Suppressor macrophage treated with lipopolysaccharide for 4 hours (primary cell): ENCODE measurements around the gene HS1BP3.

Experiments
- DNase-seq: peaks from one replicate; pipeline ENCODE4 v3.0.0-alpha.2; 2020

The HS1BP3 gene

DNA sequence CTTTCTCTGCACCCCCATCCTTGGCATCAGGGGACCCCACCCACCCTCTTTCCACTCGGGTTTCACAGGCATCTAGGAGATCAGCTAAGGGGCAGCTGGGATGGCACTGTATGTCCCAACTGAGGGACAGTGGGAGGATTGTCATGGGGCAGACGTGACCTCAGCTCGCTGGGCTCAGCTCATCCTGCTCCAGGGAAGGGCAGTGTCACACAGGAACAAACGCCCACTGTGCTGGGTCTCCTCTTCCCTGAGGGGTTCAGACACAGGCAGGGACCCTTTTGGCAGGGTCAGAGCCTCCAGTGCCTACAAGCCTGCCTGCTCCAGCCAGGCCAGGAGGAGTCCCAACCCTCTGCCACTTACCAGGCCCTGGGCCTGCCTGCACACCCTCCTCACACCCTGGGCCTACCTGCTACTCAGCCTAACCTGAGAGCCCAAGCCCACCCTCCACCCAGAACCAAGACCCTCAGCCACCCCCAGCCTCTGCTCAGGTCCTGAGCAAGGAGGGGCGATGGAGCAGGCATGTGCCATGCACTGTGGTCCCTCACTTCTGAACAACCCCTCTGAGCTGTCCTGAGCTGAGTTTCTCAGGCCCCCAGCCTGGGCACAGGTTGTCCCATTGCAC lies 68.2 kb downstream of the HS1BP3 start:
- peak; percentile 58 for DNase-seq

DNA sequence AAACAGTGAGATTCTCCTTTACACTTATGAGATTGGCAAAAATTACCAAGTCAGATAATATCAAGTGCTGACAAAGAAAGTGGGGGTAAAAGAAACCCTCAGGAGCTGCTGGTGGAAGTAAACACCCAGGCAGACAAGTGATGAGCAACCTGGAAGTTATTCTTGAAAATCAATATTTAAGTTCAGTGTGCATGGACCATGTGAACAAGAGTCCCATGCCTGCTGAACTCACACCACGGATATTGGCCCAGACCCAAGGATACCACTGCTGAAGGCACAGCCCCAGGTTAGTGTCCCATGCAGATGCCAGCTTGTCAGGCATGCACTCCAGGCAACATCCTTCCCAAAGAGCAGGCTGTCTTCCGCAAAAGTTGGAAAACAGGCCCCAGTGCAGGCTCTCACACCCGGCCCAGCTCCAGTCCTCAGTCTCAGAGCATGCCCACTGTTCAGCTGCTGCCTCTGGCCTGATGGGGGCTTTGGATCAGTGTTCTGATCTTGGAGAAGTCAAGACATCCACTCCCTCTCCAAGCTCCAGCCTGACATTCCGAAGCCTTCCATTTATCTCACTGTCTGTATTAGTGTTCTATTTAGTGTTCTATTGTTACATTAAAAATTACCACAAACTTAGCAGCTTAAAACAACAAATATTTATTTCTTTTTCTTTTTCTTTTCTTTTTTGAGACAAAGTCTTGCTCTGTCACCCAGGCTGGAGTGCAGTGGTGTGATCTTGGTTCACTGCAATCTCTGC lies 70.0 kb downstream of the HS1BP3 start:
- DNase-seq, result no peak

DNA sequence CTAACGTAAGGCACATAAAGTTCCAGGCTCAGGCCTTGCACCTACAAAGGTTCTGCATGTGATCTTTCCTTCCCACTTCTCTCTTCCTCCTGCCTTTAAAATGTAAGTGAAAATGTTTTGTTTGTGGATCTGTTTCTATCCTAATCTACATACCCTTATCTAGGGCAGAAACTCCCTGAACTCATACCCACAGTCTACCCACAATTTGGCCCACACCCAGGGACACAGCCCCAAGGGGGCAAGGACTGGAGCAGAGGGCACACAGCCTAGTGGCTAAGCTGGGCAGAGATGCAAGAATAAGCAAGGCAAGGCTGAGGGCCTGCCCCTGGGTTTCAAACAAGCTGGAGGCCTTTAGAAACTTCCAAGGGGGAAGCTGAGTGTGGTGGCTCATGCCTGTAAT lies 71.0 kb downstream of the HS1BP3 start:
- no peak for DNase-seq

DNA sequence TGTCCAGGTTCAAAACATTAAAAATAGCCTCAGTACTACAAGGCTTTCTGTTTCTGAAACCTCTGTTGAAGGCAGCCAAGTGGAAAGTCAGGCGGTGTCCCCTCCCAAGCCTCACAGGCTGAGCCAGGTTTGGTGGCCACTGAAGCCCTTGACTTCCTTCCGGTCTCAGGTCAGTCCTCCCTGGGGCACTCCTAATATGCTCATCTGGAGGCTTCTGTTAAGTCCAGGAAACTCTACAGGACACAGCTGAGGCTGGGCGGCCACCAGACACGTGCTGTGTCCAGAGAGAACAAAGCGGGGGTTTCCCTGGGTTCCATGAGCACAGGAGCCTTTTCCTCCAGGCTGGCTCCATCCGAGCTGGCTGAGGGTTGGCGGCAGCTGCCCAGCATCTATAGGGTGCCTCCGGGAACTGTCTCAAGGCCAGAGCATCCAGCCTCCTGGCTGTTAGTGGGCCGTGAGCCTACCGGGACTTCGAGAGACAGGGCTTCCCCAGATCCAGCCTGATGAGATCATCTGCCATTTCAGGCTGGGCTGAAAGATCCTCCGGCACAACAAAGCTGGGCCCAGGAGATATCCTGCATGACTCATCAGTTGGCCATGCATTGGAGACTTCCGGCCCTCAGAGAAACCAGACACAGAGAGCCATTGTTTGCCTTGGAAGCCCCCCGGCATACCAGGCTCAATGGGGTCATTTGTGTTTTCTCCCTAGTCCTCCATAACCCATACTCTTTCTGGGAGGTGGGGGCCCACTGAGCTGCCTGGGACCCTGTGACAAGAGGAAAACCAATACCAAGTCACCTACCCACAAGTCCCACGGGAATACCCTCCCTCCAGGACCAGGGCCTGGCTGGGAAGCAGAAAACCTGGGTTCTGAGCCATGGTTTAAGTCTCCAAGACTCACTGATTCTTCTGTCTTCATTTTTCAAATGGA lies 71.7 kb downstream of the HS1BP3 start:
- DNase-seq, result peak; percentile 74

DNA sequence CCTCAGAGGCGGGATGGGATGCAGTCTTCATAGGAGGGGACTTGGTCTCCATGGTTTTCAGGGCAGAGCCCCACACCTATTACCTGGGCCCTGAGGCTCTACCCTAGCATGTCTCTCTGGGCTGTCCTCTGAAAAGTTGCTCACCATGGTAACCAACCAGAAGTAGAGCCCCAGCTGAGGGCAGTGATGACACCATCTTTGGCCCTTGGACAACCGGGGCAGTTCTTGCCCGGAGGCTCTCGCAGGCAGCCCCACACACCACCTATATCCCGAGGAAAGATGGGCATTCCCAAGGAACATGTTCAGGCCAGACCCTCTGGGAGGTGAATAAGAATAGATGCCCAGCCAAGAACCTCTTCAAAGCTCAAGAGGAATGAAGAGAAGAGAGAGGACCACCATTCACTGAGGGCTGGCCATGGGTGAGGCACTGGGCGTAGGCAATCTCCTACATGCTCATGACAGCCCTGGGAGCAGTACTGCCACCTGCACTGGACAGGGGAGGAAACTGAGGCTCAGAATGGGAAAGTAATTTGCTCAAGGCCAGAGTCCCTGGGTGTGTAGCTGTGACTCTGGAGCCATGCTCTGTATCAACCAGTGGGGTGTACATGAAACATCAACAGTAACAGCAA lies 72.5 kb downstream of the HS1BP3 start:
- DNase-seq, result no peak

DNA sequence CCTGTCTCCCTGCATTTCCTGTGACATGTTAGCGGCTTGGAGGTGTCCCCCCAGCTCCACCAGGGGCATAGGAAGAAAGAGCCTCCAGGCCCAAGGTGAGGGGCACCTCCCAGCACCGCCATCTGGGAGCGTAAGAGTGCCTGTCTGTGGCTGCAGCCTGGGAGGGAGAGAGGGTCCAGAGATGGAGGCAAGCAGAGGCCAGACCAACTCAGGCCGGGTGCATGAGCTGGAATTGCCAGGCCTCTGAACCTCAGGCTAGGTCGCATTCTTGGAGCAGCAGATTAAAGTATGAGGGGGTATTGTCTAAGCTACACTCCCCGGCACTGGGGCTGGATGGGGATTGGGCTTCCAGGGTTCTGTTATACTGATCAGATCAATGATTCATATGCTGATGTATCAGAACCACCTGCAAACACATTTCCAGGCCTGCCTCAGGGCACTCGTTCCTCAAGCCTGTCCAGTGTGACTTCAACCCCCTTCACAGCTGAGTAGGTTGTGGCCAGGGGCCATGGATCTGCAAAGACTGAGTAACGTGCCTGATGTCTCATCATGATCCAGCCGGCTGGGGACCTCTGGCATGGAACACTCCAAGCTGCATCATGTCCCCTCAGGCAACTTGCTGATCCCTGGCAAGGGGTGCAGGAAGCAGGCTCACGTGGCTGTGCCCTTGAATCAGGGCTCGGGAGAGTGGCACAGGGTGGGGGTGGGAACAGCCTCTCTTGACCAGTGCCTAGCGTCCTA lies 73.2 kb downstream of the HS1BP3 start:
- no peak for DNase-seq

DNA sequence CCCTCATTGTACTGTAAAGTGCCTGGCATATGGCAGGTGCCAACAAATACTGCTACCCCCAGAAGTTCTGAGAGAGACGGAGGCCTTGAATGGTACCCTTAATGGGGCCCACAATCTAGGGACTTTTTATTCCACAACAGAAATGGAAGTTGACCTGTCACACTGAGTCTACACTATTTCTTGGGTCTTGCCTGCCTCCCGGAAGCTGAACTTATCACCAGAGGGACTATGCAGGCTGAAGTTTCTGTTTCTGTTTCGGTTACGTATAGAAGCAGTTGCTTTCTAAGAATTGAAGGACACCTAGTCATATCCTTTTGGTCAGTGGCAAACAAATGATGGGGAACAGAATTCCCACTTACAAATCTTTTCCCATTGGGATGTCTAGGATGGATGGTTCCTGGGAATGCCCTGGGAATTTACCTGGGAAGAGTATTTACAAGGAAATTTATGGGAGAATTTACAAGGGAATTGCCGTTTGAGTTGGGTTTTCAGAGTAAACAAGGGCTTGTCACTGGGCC lies 74.2 kb downstream of the HS1BP3 start:
- DNase-seq, result peak; percentile 81

DNA sequence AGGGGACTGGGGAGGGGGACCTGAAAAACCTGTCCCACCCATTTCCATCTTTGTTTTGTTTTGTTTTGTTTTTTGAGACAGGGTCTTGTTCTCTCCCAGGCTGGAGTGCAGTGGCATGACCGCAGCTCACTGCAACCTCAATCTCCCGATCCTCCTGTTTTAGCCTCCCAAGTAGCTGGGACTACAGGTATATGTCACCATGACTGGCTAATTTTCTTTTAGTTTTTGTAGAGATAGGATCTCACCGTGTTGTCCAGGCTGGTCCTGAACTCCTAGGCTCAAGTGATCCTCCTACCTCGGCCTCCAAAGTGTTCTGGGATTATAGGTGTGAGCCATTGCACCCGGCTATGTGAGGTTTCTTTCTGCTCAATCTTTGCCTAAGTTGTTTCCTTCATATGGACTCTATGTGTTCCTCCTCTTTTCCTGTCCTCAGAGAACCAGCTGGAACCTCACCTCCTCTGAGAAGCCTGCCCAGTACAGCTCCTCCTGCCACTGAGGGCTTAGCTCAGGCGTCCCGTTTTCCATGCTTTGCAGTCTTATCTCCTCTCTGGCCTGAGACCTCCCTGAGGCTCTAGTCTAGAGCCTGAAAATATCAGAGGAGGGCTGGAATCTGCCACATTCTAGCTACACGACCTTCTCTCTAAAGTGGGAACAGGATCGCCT lies 74.8 kb downstream of the HS1BP3 start:
- DNase-seq, result no peak

DNA sequence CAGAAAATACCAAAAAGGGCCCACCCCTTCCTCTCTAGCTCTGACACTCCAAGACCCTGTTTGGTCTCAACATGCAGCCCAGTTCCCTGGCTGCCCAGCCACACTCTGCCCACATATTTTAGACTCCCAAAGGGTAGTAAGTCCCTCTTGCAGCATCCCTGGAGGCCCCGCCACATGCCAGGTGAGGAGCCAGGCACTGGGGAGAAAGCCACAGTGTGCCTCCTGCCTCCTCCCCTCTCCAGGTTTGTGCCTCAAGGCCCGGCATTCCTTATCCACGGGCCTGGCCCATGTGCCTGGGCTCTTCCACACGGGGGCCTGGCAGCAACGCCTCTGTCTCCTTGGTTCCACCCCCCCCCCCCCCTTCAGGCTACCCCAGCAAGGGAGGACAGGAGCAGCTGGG lies 75.5 kb downstream of the HS1BP3 start:
- no peak for DNase-seq

DNA sequence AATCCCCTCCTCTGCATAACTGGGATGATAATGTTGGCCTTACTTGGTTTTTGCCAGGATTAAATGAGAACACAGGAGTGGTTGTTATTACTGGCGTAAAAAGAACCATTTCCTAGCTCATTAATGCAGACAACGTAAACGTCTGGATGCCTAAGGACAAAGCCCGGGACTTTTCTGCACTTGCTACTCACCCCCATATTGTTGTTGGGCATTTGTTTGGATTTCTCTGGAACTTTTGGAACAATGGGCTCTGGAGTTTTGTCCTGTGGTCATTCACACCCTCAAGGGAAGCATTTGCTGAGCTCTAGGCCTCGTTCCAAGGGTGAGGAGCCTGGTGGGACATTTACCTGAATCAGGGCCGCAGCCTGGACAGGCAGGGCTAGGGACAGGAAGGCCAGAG lies 76.0 kb downstream of the HS1BP3 start:
- DNase-seq, result no peak

DNA sequence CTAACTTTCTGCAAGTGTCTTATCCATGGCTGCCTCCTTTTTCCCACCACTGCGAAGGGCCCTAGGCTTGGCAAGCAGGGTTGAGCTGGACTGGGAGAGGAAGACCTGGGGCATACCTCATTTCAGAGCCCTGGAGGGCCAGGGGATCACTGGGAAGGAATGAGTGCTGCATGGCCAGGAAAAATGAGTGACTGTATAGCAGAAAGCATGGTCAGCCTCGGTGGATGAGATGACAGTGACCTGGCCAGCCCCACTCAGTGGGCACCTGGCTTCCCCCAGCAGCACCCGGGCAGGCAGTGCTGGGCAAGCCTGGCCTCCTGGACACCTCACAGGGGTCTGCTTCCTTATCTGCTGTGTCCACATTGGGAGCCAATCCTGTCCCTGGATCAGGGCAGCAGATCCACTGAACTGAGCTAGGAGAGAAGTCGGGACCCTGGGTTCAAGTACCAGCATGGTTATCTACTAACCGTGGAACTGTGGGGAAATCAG lies 76.4 kb downstream of the HS1BP3 start:
- DNase-seq, result no peak

DNA sequence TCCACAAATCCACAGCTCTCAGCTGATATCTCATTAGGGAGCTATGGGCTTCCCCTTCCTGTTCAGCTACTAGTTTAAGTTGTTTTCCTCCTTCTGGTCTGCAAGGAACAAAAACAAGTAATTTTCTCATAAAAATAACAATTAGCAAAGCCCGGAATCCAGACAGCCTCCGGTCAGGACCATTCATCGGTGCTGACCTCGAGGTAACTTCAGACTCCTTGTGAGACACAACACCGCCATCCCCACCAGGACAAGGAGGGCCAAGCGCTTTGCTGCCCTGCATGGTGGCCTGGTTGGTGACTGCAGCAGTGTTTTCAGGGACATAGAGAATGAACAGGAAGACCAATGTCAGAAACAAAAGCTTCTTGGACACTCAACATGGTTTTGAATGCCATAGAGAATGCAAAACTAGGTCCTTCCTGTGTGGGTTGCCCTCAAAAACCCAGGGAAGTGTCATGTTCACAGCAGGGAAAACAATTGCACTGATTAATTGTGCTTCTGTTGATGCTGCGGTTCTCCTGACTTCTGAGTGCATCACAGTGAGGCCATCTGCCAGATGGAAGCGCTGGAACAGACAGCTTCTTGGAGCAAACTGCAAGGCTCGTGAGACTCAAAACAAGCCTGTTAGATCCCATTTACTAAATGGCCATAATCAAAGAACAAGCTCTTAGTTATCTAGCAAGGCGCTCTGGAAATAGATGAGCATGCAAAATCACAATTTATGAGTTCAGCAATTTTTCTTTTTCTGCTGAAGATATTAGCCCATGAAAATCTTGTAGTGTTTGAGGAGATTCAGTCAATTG lies 77.1 kb downstream of the HS1BP3 start:
- DNase-seq, result no peak

DNA sequence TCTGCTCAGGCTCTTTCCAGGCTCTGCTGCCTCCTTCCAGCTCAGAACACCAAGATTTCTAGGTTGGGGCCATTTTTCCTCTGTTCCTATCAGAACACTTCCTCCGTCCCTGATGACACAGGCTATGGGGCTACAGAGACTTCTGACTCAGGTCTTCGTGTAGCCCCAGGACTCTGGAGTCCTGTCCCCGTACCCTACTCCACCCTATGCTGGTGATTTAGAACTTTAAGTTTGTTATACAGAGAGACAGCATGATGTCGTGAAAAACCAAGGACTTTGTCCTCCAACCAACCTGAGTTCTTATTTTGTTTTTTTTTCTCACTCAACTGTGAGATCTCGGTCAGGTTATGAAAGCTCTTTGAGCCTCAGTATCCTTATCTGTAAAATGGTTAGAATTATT lies 78.7 kb downstream of the HS1BP3 start:
- no peak for DNase-seq

DNA sequence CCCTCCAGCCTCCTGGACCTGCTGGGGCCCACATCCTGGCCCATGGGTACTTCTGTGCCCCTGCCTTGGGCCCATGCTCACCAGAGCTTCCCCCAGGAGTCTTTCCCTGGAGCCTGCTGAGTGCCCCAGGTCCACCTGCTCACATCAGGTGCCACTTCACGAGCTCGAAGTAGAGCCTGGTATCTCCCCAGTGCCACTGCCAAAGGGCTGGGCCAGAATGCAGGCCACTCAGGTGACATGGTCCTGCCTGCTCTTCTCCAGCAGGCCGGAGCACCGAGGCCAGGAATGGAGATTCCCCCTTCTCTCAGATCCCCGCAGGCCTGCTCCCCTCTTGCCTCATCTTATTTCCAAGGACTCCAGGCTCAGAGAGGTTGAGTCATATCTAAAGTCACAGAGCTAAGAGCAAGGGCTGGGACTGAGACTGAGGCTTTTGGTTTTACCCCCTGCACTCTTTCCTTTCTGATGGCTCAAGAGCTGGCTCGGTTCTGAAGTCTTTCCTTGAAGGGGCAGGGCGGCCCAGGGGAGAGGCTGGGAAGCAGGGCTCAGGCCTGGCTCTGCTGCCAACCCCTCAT lies 79.2 kb downstream of the HS1BP3 start:
- DNase-seq, result no peak

DNA sequence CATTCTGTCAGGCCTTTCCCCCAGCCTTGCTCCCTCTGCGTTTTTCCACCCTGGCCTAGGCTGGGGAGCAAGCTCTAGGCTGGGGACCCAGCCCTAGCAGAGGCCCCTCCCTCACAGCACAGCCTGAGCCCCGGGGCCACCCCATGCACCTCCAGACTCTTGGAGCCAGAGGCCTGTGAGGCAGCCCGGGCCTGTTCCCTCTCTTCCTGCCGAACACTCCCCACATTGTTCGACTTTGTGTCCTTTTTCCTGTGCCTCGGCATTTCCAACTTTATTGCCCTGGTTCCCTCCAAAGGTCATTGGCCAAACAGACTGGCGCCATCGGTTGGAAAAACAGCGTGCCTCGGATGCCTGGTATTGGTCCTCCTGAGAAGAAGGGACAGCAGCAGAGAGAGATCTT lies 79.7 kb downstream of the HS1BP3 start:
- DNase-seq, result no peak

DNA sequence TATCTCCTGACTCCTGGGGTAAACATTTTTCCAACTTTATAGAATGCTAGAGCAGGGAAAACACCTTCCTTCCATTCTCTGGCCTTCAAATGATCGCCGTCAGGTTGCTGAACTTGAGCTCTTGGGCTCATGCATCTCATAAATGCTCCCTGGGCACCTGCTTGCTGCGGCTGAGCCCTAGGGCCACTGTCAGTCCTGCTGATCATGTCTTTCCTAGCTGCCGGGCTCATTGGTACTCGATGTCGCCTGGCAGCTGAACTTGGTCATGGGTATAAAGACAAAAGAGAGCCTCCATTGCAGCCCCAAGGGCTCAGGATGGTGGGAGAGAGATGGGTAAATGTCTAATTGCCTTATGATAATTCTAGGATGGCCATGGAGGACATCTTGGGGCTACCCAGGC lies 80.6 kb downstream of the HS1BP3 start:
- DNase-seq, result no peak

DNA sequence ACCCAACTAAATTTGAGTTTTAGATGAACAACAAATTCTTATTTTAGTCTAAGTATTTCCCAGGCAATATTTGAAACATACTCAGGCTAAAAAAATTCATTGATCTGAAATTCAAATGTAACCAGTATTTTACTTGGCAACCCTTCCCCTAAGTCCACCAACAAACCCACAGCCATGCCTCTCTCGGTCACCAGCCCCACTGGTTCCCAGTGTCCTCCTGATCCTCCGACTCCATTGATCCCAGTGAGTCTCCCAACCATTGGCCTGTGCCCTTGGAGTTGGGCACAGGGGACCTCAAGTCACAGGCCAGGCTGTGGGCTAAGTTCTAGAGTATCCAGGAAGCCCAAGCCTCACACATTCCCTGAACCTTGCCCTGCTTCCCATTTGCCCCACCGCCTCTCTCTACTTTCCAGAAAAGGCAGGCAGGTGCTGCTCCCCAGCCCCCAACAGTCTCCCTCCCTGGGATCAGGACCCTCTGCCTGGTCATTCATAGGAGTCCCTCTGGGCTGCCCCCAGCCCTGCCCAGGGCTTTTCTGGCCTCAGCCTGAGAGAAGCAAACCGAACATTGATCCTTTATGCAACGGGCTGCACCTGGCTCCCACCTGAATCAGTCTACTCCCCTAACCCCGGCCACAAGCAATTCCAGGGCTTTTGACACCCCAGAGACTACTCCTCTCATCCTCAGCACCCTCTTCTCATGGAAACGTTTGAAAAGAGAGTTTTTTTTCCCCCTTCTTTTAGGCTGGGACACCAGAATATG lies 81.3 kb downstream of the HS1BP3 start:
- DNase-seq, result no peak

DNA sequence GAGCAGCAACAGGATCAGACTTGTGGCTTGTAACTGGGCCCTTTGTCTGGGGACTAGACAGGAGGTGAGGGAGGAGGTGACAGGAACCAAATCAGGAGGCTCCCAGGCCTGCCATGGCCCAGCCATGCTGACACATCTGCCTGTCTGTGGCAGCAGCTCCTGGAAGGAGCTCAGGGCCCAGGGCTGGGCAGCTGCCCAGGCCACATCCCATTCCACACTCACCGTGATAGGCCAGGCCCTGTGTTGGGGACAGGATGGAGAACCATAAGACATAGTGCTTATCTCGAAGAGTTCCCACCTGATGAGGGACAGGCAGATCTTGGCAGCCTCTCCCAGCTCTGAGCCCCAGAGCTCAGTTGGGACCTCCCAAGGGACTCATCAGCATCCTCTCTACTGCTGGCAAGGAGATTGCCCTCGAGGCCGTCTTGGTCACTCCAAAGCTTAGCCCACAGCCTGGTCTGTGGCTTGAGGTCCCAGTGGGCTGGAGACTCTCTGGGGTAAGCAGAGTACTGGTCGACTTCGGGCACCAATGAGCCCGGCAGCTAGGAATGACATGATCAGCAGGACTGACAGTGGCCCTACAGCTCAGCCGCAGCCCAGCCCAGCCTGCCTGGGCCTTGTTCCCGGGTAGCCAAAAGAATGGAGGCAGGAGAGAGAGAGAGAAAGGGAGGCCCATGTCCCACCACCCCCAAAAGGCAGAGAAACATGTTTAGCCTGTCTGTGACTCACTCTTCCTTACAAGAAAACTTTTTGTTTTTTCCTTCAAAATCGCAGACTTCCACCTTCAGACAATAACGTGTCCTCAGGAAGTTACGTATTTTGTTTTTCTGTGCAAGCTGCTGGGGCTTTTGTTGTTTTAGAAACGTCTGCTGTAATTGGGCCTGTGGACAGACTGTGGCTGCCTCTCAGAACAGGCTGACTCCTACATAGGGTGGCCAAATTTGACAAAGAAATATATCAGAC lies 82.1 kb downstream of the HS1BP3 start:
- no peak for DNase-seq

DNA sequence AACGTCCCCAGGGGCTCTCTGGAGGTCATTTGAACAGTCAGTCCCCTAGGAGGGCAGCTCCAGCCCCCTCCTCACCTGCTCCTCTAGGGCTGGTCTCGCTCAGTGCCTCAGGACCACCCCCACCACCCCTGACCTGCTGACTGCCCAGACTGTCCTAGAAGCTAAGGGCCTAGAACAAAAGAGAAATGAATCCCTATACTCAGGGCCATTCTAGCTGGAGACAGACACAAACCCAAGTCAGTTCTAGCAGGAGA lies 83.0 kb downstream of the HS1BP3 start:
- DNase-seq, result no peak
